Mucosa of descending colon (tissue), 3 donors: Measurements from ENCODE around the gene STAT4. TPM values are rescaled to one million over a fixed set of nuclear protein-coding genes. Genes with fewer than 3 reads are reported as not detected.

ENCODE experiments used
- ATAC-seq: fragments of 200-7000 bp; cut with Tn5 transposase; one replicate; pipeline ENCODE4 v1.9.1; 2020; ENCODE audit warnings: mild to moderate bottlenecking, moderate library complexity
- DNase-seq, 3 donors: peaks; one replicate each; pipeline ENCODE4 v3.0.0-alpha.2; 2020
- H3K36me3 ChIP-seq: fragments of 200-600 bp; one replicate; pipeline ENCODE4 v1.8.0; 2021; ENCODE audit warnings: low read depth, mild to moderate bottlenecking
- H3K4me1 ChIP-seq: fragments of 200-600 bp; one replicate; pipeline ENCODE4 v1.8.0; 2021; ENCODE audit warnings: low read depth, mild to moderate bottlenecking
- H3K4me3 ChIP-seq: fragments of 200-600 bp; one replicate; pipeline ENCODE4 v1.8.0; 2021; ENCODE audit warnings: mild to moderate bottlenecking
- H3K9me3 ChIP-seq: fragments of 200-600 bp; one replicate; pipeline ENCODE4 v1.8.0; 2021; ENCODE audit warnings: mild to moderate bottlenecking
- CTCF ChIP-seq: fragments of 200-600 bp; IDR thresholded peaks from one replicate; pipeline ENCODE4 v1.8.0; 2022; ENCODE audit warnings: antibody characterized with exemption, mild to moderate bottlenecking
- intact Hi-C, 2 donors: fragments of 100-400 bp; cut with DNase I in 1 of 2; cut with micrococcal nuclease in 1 of 2; formaldehyde crosslinking; loops; one replicate each; pipeline versions ENCODE4 v1.11.0 to v1.11.1; 2022; cut with DNase I, micrococcal nuclease
- total RNA-seq, 3 donors: library from RNA; stranded (reverse); fragmentation: NEBNext Ultra II Directional in 2 of 3; extraction: Animal tissue kit (Norgen Biotek cat#: 25700) in 2 of 3; gene quantifications; one replicate each; pipeline versions ENCODE4 v1.2.1 to v1.2.4, GENCODE V29; 2021 to 2023
- donor health status: DM: no; HTN: no; CAD: no; lungs with moderate emphysema.
- donor health status: DM: no; HTN: no; CAD: no.
- donor health status: DM: no; HTN: yes; CAD: no.

STAT4 gene
- total RNA-seq, 3 donors from 2014 or later = 2.7 to 4.0 (median 3.6) TPM

GRCh38 chr2:191063584-191063983 lies 87.2 kb downstream of the STAT4 start:
- no peak for DNase-seq
- no peaks in the 10 kb centered on the region for H3K9me3 ChIP-seq
- no peaks in the 10 kb centered on the region for H3K36me3 ChIP-seq
- H3K4me3 ChIP-seq = no peak overlapping the region
- intact Hi-C loops = no loop called here
- TF ChIP-seq CTCF = no peak
- ATAC-seq = no peak
- H3K4me1 ChIP-seq = no peaks in the 10 kb centered on the region

GRCh38 chr2:191061381-191061980 lies 89.3 kb downstream of the STAT4 start:
- no peak overlapping the region for H3K4me3 ChIP-seq
- ATAC-seq (peak; percentile 27), DNase-seq (no peak)
- intact Hi-C loops = no loop called here
- no peak for TF ChIP-seq CTCF
- H3K9me3 ChIP-seq = no peaks in the 10 kb centered on the region
- no peaks in the 10 kb centered on the region for H3K36me3 ChIP-seq
- H3K4me1 ChIP-seq = no peaks in the 10 kb centered on the region

GRCh38 chr2:191059308-191059707 lies 91.5 kb downstream of the STAT4 start:
- H3K9me3 ChIP-seq = no peaks in the 10 kb centered on the region
- ATAC-seq = no peak
- intact Hi-C loops = loop anchor here in 1 of 2 donors (10.0 kb wide), 1 partner anchor 465 kb away; no protein-coding TSS in a partner anchor
- no peaks in the 10 kb centered on the region for H3K36me3 ChIP-seq
- no peak overlapping the region for H3K4me3 ChIP-seq
- DNase-seq = no peak
- no peaks in the 10 kb centered on the region for H3K4me1 ChIP-seq
- no peak for TF ChIP-seq CTCF

- DNase-seq = peak in 1 of 3 donors; percentile 10
- no peaks in the 10 kb centered on the region for H3K9me3 ChIP-seq
- ATAC-seq = peak; percentile 63
- H3K4me3 ChIP-seq = no peak overlapping the region
- intact Hi-C loops = loop anchor here in 1 of 2 donors (10.0 kb wide), 1 partner anchor 469 kb away; no protein-coding TSS in a partner anchor
- TF ChIP-seq CTCF = no peak
- peaks cover 5% of the 10 kb centered on the region for H3K4me1 ChIP-seq
- peaks cover 3% of the 10 kb centered on the region for H3K36me3 ChIP-seq
These were observed 94.6 kb downstream of the STAT4 start for GRCh38 chr2:191056228-191056627.

GRCh38 chr2:191053256-191053655 lies 97.5 kb downstream of the STAT4 start:
- Histone ChIP-seq H3K36me3 (peaks cover 3% of the 10 kb centered on the region), H3K4me3 (no peak overlapping the region), H3K4me1 (peaks cover 5% of the 10 kb centered on the region), H3K9me3 (no peaks in the 10 kb centered on the region)
- DNase-seq (no peak), ATAC-seq (no peak)
- no peak for TF ChIP-seq CTCF
- intact Hi-C loops = loop anchor here in 1 of 2 donors (2.0 to 10.0 kb wide), 2 partner anchors 102 to 472 kb away; no protein-coding TSS in a partner anchor
